Esophagus muscularis mucosa (tissue), 4 donors: Measurements from ENCODE around the gene ASB1. TPM values are rescaled to one million over a fixed set of nuclear protein-coding genes. Genes with fewer than 3 reads are reported as not detected.

Experiments
- DNase-seq: peaks from one replicate; pipeline ENCODE4 v3.0.0-alpha.2; 2017; ENCODE audit errors: extremely low spot score
- H3K27ac ChIP-seq, 4 donors: fragments of 200-600 bp; sonication (generic); replicated peaks in 1 of 4; 1 replicate in 3 of 4; 2 replicates in 1 of 4; pipeline ENCODE4 v1.5.1; 2016 to 2019; ENCODE audit warnings: mild to moderate bottlenecking in 1 of 4
- H3K27me3 ChIP-seq, 4 donors: fragments of 200-600 bp; sonication (generic); one replicate each; pipeline versions ENCODE4 v1.5.1 to v1.6.0; 2016 to 2019
- H3K36me3 ChIP-seq, 4 donors: fragments of 200-600 bp; sonication (generic); one replicate each; pipeline ENCODE4 v1.5.1; 2016 to 2019
- H3K4me1 ChIP-seq, 4 donors: fragments of 200-600 bp; sonication (generic); one replicate each; pipeline ENCODE4 v1.5.1; 2016 to 2019
- H3K4me3 ChIP-seq, 4 donors: fragments of 200-600 bp; sonication (generic); 1 replicate in 2 of 4; 2 replicates in 2 of 4; pipeline ENCODE4 v1.5.1; 2016 to 2019; ENCODE audit warnings: mild to moderate bottlenecking in 4 of 4, moderate library complexity in 1 of 4
- H3K9me3 ChIP-seq, 4 donors: fragments of 200-600 bp; sonication (generic); 1 replicate in 3 of 4; 2 replicates in 1 of 4; pipeline ENCODE4 v1.5.1; 2016 to 2019
- EP300 ChIP-seq: sonication (generic); formaldehyde crosslinking; IDR thresholded peaks from one replicate; pipeline ENCODE4 v1.6.1; 2017; ENCODE audit warnings: antibody characterized with exemption
- POLR2A ChIP-seq: fragments of 450-650 bp; IDR thresholded peaks from one replicate; pipeline ENCODE4 v1.6.1; 2017; ENCODE audit warnings: antibody characterized with exemption, moderate library complexity, mild to moderate bottlenecking, low read depth
- POLR2AphosphoS5 ChIP-seq, 2 donors: sonication (generic); formaldehyde crosslinking; IDR thresholded peaks; one replicate each; pipeline ENCODE4 v1.6.1; 2017; ENCODE audit warnings: antibody characterized with exemption in 2 of 2
- WGBS: methylation state at CpG from one replicate; pipeline ENCODE4 v1.1.5; 2018; 5-methylcytosine and 5-hydroxymethylcytosine counted together
- intact Hi-C: fragments of 100-400 bp; cut with DNase I; formaldehyde crosslinking; loops from one replicate; pipeline ENCODE4 v1.15.1; 2023
- total RNA-seq, 4 donors: library from RNA; depleted of rRNA; stranded (reverse); fragments of >200 nt; gene quantifications; one replicate each; pipeline versions ENCODE4 v1.1.0 to v1.2.1, GENCODE V29; 2016
- TF ChIP-seq, protein P1 (sequence below), 3 experiments: fragments of 200-600 bp in 2 of 3; fragments of 450-650 bp in 1 of 3; sonication (generic) in 2 of 3; IDR thresholded peaks; one replicate each; pipeline ENCODE4 v1.5.1; 2017 to 2019; ENCODE audit warnings: antibody characterized with exemption in 3 of 3, mild to moderate bottlenecking in 2 of 3, moderate library complexity in 1 of 3

Gene ASB1
- total RNA-seq, 4 donors from 2014 or later: 19.9 to 42.1 (median 33.9) TPM

GRCh38 chr2:238487134-238487533 lies 60.4 kb downstream of the ASB1 start:
- WGBS: 94% methylated on average over 13 of the region's 14 CpGs
- no peak overlapping the region for H3K4me3 ChIP-seq
- H3K4me1 ChIP-seq: no peaks in the 10 kb centered on the region
- TF ChIP-seq EP300 (no peak), POLR2AphosphoS5 (IDR thresholded peaks at IDR 0.05) (no peak), POLR2A (no peak)
- TF ChIP-seq, protein P1, sequence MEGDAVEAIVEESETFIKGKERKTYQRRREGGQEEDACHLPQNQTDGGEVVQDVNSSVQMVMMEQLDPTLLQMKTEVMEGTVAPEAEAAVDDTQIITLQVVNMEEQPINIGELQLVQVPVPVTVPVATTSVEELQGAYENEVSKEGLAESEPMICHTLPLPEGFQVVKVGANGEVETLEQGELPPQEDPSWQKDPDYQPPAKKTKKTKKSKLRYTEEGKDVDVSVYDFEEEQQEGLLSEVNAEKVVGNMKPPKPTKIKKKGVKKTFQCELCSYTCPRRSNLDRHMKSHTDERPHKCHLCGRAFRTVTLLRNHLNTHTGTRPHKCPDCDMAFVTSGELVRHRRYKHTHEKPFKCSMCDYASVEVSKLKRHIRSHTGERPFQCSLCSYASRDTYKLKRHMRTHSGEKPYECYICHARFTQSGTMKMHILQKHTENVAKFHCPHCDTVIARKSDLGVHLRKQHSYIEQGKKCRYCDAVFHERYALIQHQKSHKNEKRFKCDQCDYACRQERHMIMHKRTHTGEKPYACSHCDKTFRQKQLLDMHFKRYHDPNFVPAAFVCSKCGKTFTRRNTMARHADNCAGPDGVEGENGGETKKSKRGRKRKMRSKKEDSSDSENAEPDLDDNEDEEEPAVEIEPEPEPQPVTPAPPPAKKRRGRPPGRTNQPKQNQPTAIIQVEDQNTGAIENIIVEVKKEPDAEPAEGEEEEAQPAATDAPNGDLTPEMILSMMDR (IDR thresholded peaks at IDR 0.05): no peak
- intact Hi-C loops: no loop called here
- no peaks in the 10 kb centered on the region for H3K9me3 ChIP-seq
- H3K27me3 ChIP-seq: no peaks in the 10 kb centered on the region
- H3K36me3 ChIP-seq: no peaks in the 10 kb centered on the region
- no peak overlapping the region for H3K27ac ChIP-seq
- peak; percentile 79 for DNase-seq

DNA sequence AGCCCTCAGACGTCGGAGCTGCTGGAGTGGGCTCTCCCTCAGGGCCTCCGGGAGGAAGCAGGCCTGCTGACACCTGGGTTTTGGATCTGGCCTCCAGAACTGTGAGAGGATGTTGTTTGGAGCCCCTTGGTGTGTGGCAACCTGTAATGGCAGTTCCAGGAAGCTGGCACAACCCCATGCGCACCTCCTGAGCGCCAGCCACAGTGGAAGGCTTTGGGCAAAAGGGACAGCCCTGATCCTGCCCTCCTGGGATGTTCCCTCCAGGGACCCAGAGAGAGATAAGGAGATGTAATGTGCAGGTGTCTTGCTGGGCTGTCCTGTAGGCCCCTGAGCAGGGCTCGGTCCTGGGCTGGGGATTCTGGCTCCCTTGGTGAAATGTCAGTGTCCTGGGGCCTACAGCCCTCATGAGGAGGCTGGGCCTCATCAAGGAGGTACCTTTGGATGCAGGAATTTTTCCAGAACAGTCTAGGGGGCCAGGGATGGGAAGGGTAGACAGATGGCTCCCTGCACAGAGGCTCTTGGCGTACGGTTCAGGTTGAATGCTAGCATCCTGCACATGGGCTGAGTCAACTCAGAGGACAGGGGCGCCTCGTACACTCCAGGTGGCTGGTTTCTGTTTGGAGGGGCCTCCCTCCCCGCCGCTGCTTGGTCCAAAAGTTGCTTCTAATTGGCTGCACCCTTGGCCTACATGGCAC lies 61.1 kb downstream of the ASB1 start:
- intact Hi-C loops: no loop called here
- peak; percentile 74 for DNase-seq
- Histone ChIP-seq H3K4me3 (no peak overlapping the region), H3K27me3 (no peaks in the 10 kb centered on the region), H3K9me3 (no peaks in the 10 kb centered on the region), H3K36me3 (no peaks in the 10 kb centered on the region), H3K4me1 (no peaks in the 10 kb centered on the region), H3K27ac (no peak overlapping the region)
- 88% methylated on average over 8 of the region's 12 CpGs for WGBS
- TF ChIP-seq, protein P1 (IDR thresholded peaks at IDR 0.05): no peak
- TF ChIP-seq EP300 (no peak), POLR2A (no peak), POLR2AphosphoS5 (IDR thresholded peaks at IDR 0.05) (no peak)

GRCh38 chr2:238488347-238488826 lies 61.7 kb downstream of the ASB1 start:
- intact Hi-C loops: no loop called here
- peak; percentile 74 for DNase-seq
- WGBS: 93% methylated on average over 10 of the region's 10 CpGs
- no peaks in the 10 kb centered on the region for H3K9me3 ChIP-seq
- H3K36me3 ChIP-seq: no peaks in the 10 kb centered on the region
- no peaks in the 10 kb centered on the region for H3K27me3 ChIP-seq
- no peaks in the 10 kb centered on the region for H3K4me1 ChIP-seq
- no peak for TF ChIP-seq POLR2AphosphoS5 (IDR thresholded peaks at IDR 0.05)
- no peak for TF ChIP-seq EP300
- no peak for TF ChIP-seq POLR2A
- TF ChIP-seq, protein P1 (IDR thresholded peaks at IDR 0.05): no peak
- no peak overlapping the region for H3K4me3 ChIP-seq
- H3K27ac ChIP-seq: no peak overlapping the region

DNA sequence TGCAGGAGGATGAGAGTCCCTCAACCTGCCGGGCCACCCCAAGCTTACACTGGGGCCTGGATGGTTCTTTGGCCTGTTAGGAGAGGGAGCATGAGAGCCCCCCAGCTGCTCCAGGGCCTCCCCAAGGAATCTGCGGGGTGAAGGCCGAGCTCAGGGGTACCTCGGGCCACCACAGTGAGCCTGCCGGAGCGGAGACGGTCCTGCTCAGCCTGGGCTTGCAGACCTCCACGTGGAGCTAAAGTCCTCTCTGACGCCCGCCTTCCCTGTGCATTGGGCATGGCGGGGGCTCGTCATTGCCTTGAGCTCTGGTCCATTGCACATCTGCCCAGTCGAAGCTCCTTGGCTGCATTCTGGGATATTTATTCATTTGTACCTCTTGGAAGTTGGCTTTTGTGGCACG lies 62.7 kb downstream of the ASB1 start:
- TF ChIP-seq POLR2A (no peak), EP300 (no peak), POLR2AphosphoS5 (IDR thresholded peaks at IDR 0.05) (no peak)
- TF ChIP-seq, protein P1 (IDR thresholded peaks at IDR 0.05): no peak
- Histone ChIP-seq H3K4me1 (no peaks in the 10 kb centered on the region), H3K36me3 (no peaks in the 10 kb centered on the region), H3K27ac (no peak overlapping the region), H3K27me3 (peaks cover 0 to 5% (median 0%) of the 10 kb centered on the region in 4 donors), H3K9me3 (no peaks in the 10 kb centered on the region), H3K4me3 (no peak overlapping the region)
- 98% methylated on average over 12 of the region's 14 CpGs for WGBS
- intact Hi-C loops: no loop called here
- peak; percentile 81 for DNase-seq
